Thyroid gland (tissue), 4 donors: ENCODE data around the gene GIPC1. TPM values are rescaled to one million over a fixed set of nuclear protein-coding genes. Genes with fewer than 3 reads are reported as not detected.

Experiments used
- DNase-seq, 2 donors: peaks; one replicate each; pipeline ENCODE4 v3.0.0-alpha.2; 2019
- H3K27ac ChIP-seq, 3 donors: fragments of 200-600 bp; sonication (generic); 1 replicate in 2 of 3; 2 replicates in 1 of 3; pipeline ENCODE4 v1.5.1; 2016 to 2019; ENCODE audit warnings: mild to moderate bottlenecking in 1 of 3, moderate library complexity in 1 of 3
- H3K27me3 ChIP-seq: fragments of 200-600 bp; sonication (generic); one replicate; pipeline ENCODE4 v1.5.1; 2019
- H3K36me3 ChIP-seq, 2 donors: fragments of 200-600 bp; sonication (generic); one replicate each; pipeline ENCODE4 v1.5.1; 2016 to 2019
- H3K4me1 ChIP-seq, 2 donors: fragments of 200-600 bp; sonication (generic); one replicate each; pipeline ENCODE4 v1.5.1; 2017 to 2019
- H3K4me3 ChIP-seq, 3 donors: fragments of 200-600 bp; sonication (generic); replicated peaks in 1 of 3; 1 replicate in 2 of 3; 2 replicates in 1 of 3; pipeline ENCODE4 v1.5.1; 2016; ENCODE audit warnings: mild to moderate bottlenecking in 1 of 3
- H3K9me3 ChIP-seq: fragments of 200-600 bp; sonication (generic); one replicate; pipeline ENCODE4 v1.5.1; 2017
- CTCF ChIP-seq, 6 experiments: fragments of 200-600 bp in 3 of 6; fragments of 450-650 bp in 3 of 6; sonication (generic) in 3 of 6; IDR thresholded peaks; one replicate each; pipeline ENCODE4 v1.5.1; 2016 to 2019; ENCODE audit warnings: antibody characterized with exemption in 6 of 6, mild to moderate bottlenecking in 2 of 6, inconsistent platforms in 1 of 6, moderate library complexity in 1 of 6
- POLR2A ChIP-seq, 2 donors: fragments of 450-650 bp; IDR thresholded peaks; one replicate each; pipeline ENCODE4 v1.6.1; 2017; ENCODE audit warnings: antibody characterized with exemption in 2 of 2, mild to moderate bottlenecking in 2 of 2, moderate library complexity in 1 of 2
- WGBS, 2 donors: methylation state at CpG; one replicate each; pipeline ENCODE4 v1.1.5; 2017; 5-methylcytosine and 5-hydroxymethylcytosine counted together
- intact Hi-C: fragments of 100-400 bp; cut with DNase I; formaldehyde crosslinking; loops from one replicate; pipeline ENCODE4 v1.15.1; 2023
- total RNA-seq, 4 donors: library from RNA; depleted of rRNA; stranded (reverse); fragments of >200 nt; gene quantifications; one replicate each; pipeline ENCODE4 v1.2.3, GENCODE V29; 2016

Gene GIPC1
- total RNA-seq, 4 donors from 2014 or later = 34.7 to 93.7 (median 55.4) TPM

- TF ChIP-seq POLR2A (IDR thresholded peaks at IDR 0.05) (no peak), CTCF (IDR thresholded peaks at IDR 0.05) (no peak)
- Histone ChIP-seq H3K9me3 (no peaks in the 10 kb centered on the region), H3K27ac (peak overlapping the region in 1 of 3 donors; percentile 100), H3K27me3 (no peaks in the 10 kb centered on the region), H3K36me3 (peaks cover 17 to 23% of the 10 kb centered on the region in 2 donors), H3K4me1 (peaks cover 19 to 34% of the 10 kb centered on the region in 2 donors), H3K4me3 (no peak overlapping the region)
- intact Hi-C loops = no loop called here
- 70 to 78% methylated on average over 8 of the region's 8 CpGs for WGBS, 2 donors
- no peak for DNase-seq
These were observed 19.6 kb upstream of the GIPC1 start for GRCh38 chr19:14515501-14516047.

- no peak overlapping the region for H3K27ac ChIP-seq
These were observed 18.4 kb upstream of the GIPC1 start for GRCh38 chr19:14514215-14514863.

GRCh38 chr19:14512406-14512961, 16.6 kb upstream of the GIPC1 start:
- no peak overlapping the region for H3K4me3 ChIP-seq
- H3K27me3 ChIP-seq = no peaks in the 10 kb centered on the region
- no peaks in the 10 kb centered on the region for H3K9me3 ChIP-seq
- no peak for TF ChIP-seq POLR2A (IDR thresholded peaks at IDR 0.05)
- no peak for TF ChIP-seq CTCF (IDR thresholded peaks at IDR 0.05)
- no peak for DNase-seq
- peaks cover 17 to 23% of the 10 kb centered on the region in 2 donors for H3K36me3 ChIP-seq
- H3K27ac ChIP-seq = no peak overlapping the region
- peaks cover 19 to 24% of the 10 kb centered on the region in 2 donors for H3K4me1 ChIP-seq
- 94 to 96% methylated on average over 14 of the region's 14 CpGs for WGBS, 2 donors
- intact Hi-C loops = no loop called here

More at GRCh38 chr19:14514215-14514863, 18.4 kb upstream of the GIPC1 start:
- H3K4me1 ChIP-seq = peaks cover 19 to 32% of the 10 kb centered on the region in 2 donors
- peaks cover 17 to 23% of the 10 kb centered on the region in 2 donors for H3K36me3 ChIP-seq
- no peak for DNase-seq
- intact Hi-C loops = no loop called here
- no peaks in the 10 kb centered on the region for H3K27me3 ChIP-seq
- no peak overlapping the region for H3K4me3 ChIP-seq
- no peaks in the 10 kb centered on the region for H3K9me3 ChIP-seq
- 73 to 83% methylated on average over 8 of the region's 8 CpGs for WGBS, 2 donors
- TF ChIP-seq CTCF (IDR thresholded peaks at IDR 0.05) (no peak), POLR2A (IDR thresholded peaks at IDR 0.05) (no peak)

GRCh38 chr19:14511229-14511593, 15.3 kb upstream of the GIPC1 start:
- TF ChIP-seq CTCF (IDR thresholded peaks at IDR 0.05) = no peak
- TF ChIP-seq POLR2A (IDR thresholded peaks at IDR 0.05) = no peak
- Histone ChIP-seq H3K4me1 (peaks cover 8 to 15% of the 10 kb centered on the region in 2 donors), H3K36me3 (peaks cover 13 to 21% of the 10 kb centered on the region in 2 donors), H3K27me3 (no peaks in the 10 kb centered on the region), H3K27ac (peak overlapping the region in 1 of 3 donors; percentile 5), H3K4me3 (no peak overlapping the region), H3K9me3 (no peaks in the 10 kb centered on the region)
- no peak for DNase-seq
- intact Hi-C loops = no loop called here
- WGBS, 2 donors = 90 to 92% methylated on average over 4 of the region's 4 CpGs
